HepG2 (cell line): ENCODE measurements around the gene STK39.

Source experiments
- CREB1 ChIP-seq, 2 experiments: fragments of 450-650 bp in 1 of 2; IDR thresholded peaks; 2 replicates each; pipeline ENCODE4 v1.6.1; 2016 to 2017; ENCODE audit warnings: control low read depth in 1 of 2, mild to moderate bottlenecking in 1 of 2, missing compliant biosample characterization in 1 of 2, missing genetic modification characterization in 1 of 2
- NPAS2 ChIP-seq: sonication (generic); formaldehyde crosslinking; IDR thresholded peaks from 2 replicates; pipeline ENCODE4 v1.8.0; 2022; ENCODE audit warnings: mild to moderate bottlenecking, missing genetic modification reagents, borderline replicate concordance
- TAF1 ChIP-seq: sonication (generic); formaldehyde crosslinking; IDR thresholded peaks from 2 replicates; pipeline ENCODE4 v1.4.0; 2020; ENCODE audit warnings: missing genetic modification reagents
- ZBTB21 ChIP-seq: sonication (generic); formaldehyde crosslinking; IDR thresholded peaks from 2 replicates; pipeline ENCODE4 v1.4.0; 2020; ENCODE audit warnings: missing genetic modification reagents
- ZNF557 ChIP-seq: sonication (generic); formaldehyde crosslinking; IDR thresholded peaks from 2 replicates; pipeline ENCODE4 v1.4.0; 2020; ENCODE audit warnings: missing genetic modification reagents
- TF ChIP-seq, protein P1 (sequence below): sonication (generic); formaldehyde crosslinking; IDR thresholded peaks from 2 replicates; pipeline ENCODE4 v1.4.0; 2020; ENCODE audit warnings: mild to moderate bottlenecking, missing genetic modification reagents

DNA sequence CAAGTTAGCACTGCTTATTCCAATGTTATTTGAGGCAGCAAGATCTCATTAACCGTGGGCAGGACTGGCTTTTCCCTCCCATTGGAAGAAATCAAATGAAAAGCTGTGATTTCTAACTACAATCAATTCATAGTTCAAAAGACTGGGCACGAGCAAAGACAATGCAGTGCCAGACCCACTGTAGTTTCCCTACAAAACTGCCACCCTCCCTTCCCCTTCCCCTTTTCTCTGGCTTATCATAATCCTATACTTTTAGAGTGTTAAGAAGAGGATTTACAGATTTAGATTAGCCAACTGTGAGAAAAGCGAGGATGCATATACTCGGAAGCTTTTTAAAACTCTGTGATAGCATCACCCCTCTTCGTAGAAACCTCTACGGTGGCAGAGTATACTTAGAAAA lies 260.4 kb downstream of the STK39 start:
- TF ChIP-seq ZNF557 (no peak), TAF1 (CRISPR knock-in tag) (no peak), CREB1 (IDR thresholded peaks at IDR 0.05) (no peak), CREB1 (CRISPR knock-in tag; IDR thresholded peaks at IDR 0.05) (no peak), NPAS2 (CRISPR knock-in tag) (no peak), ZBTB21 (no peak)
- TF ChIP-seq, protein P1, sequence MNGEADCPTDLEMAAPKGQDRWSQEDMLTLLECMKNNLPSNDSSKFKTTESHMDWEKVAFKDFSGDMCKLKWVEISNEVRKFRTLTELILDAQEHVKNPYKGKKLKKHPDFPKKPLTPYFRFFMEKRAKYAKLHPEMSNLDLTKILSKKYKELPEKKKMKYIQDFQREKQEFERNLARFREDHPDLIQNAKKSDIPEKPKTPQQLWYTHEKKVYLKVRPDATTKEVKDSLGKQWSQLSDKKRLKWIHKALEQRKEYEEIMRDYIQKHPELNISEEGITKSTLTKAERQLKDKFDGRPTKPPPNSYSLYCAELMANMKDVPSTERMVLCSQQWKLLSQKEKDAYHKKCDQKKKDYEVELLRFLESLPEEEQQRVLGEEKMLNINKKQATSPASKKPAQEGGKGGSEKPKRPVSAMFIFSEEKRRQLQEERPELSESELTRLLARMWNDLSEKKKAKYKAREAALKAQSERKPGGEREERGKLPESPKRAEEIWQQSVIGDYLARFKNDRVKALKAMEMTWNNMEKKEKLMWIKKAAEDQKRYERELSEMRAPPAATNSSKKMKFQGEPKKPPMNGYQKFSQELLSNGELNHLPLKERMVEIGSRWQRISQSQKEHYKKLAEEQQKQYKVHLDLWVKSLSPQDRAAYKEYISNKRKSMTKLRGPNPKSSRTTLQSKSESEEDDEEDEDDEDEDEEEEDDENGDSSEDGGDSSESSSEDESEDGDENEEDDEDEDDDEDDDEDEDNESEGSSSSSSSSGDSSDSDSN (CRISPR knock-in tag): no peak
